ENCODE data around the gene INO80E.

The INO80E gene

DNA sequence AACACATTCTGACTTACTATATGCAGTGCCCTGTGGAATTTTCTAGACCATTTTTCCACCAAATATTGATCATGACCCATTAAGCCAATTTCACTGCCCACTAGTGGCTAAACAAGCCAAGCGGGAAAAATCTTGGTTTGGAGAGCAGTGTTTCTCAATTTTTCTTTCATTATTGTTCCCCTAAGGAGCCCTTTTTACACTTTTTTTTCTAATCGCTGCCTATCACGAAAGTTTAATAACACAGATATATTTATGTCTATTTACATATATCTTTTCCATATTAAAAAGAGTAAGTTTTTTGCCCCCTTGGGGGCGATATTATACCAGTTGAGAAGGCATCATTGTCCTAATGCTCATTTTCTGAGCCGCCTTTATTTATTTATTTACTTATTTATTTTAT is 45.8 kb downstream of the INO80E start:
- TF ChIP-seq, protein P1, sequence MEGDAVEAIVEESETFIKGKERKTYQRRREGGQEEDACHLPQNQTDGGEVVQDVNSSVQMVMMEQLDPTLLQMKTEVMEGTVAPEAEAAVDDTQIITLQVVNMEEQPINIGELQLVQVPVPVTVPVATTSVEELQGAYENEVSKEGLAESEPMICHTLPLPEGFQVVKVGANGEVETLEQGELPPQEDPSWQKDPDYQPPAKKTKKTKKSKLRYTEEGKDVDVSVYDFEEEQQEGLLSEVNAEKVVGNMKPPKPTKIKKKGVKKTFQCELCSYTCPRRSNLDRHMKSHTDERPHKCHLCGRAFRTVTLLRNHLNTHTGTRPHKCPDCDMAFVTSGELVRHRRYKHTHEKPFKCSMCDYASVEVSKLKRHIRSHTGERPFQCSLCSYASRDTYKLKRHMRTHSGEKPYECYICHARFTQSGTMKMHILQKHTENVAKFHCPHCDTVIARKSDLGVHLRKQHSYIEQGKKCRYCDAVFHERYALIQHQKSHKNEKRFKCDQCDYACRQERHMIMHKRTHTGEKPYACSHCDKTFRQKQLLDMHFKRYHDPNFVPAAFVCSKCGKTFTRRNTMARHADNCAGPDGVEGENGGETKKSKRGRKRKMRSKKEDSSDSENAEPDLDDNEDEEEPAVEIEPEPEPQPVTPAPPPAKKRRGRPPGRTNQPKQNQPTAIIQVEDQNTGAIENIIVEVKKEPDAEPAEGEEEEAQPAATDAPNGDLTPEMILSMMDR (IDR thresholded peaks at IDR 0.05) = peak; percentile 61
- TF ChIP-seq ZFX (IDR thresholded peaks at IDR 0.05; ENCODE audit: borderline replicate concordance) = no peak
- no peak overlapping the region for H3K27ac ChIP-seq

DNA sequence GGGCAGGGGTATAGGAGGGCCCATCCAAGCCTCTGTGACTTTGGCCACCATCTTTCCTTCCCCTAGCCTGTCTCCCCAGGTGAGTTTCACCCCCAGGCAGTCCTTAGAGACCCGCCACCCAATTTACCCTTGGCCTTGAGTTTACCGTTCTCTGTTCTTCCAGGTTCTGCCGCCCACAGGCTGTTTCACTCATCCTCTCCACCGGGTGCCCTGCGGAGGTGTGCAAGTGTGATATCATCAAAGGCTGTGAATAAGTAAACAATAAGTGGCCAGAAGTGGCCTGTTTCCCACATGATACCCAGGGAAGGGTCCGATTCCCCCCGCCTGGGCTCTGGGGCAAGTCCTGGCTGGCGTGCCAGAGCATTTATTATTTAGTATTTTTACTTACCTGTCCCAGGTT is 50.1 kb downstream of the INO80E start:
- no peak overlapping the region for H3K27ac ChIP-seq
- TF ChIP-seq, protein P1 (IDR thresholded peaks at IDR 0.05) = no peak
- no peak for TF ChIP-seq ZFX (IDR thresholded peaks at IDR 0.05; ENCODE audit: borderline replicate concordance)

DNA sequence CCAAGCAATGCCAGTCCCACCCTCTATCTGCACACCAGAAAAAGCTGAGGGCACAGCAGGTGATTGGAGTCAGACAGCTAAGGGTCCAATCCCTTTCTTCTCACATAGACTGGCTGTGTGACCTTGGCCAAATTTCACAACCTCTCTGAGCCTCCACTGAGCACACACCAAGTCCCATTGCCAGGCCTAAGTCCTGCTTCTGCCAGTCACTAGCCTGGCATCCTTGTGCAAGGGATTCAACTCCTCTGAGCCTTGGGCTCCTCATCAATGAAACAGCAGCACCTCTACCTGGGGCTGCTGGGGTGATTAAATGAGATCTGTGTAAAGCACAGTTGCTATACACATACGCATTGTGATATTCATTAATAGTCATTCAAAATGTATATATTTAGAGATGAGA is 50.5 kb downstream of the INO80E start:
- H3K27ac ChIP-seq = no peak overlapping the region
- TF ChIP-seq ZFX (IDR thresholded peaks at IDR 0.05; ENCODE audit: borderline replicate concordance) = no peak
- TF ChIP-seq, protein P1 (IDR thresholded peaks at IDR 0.05) = no peak

DNA sequence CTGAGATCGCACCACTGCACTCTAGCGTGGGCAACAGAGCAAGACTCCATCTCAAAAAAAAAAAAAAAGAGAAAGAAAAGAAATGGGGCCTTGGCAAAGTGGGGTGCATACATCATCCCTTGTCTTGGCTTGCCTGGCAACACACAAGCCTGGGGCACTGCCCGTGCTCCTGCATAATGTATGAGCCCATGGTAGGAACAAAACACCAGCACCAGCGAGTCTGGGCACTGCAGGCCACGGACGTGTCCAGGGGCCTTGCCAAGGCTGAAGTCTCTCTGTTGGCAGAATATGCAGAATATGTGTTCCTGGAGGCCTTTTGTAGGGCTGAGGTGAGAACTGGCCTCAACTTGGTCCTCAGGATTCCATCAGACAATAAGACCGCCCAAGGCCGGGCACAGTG is 53.8 kb downstream of the INO80E start:
- no peak overlapping the region for H3K27ac ChIP-seq

DNA sequence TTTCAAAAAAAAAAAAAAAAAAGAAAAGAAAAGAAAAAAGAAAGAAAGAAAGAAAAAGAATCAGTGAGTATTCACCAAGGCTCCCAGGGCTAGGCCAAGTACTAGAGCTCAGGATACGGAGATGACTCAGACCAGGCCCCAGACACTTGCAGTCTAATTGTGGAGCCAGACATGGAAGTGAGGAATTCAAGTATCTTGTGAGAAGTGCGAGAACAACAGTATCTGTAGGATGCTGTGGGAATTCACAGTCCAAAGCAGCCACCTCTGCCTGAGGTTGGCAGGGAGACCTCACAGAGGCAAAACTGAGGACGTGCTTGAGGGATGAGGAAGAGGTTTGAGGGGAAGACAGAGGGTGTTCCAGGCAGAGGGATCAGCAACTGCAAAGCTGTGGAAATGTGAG is 55.5 kb downstream of the INO80E start:
- peak overlapping the region; percentile 71 for H3K27ac ChIP-seq

More for the DNA sequence above, 53.8 kb downstream of the INO80E start:
- TF ChIP-seq, protein P1 (IDR thresholded peaks at IDR 0.05) = no peak
- TF ChIP-seq ZFX (IDR thresholded peaks at IDR 0.05; ENCODE audit: borderline replicate concordance) = no peak

DNA sequence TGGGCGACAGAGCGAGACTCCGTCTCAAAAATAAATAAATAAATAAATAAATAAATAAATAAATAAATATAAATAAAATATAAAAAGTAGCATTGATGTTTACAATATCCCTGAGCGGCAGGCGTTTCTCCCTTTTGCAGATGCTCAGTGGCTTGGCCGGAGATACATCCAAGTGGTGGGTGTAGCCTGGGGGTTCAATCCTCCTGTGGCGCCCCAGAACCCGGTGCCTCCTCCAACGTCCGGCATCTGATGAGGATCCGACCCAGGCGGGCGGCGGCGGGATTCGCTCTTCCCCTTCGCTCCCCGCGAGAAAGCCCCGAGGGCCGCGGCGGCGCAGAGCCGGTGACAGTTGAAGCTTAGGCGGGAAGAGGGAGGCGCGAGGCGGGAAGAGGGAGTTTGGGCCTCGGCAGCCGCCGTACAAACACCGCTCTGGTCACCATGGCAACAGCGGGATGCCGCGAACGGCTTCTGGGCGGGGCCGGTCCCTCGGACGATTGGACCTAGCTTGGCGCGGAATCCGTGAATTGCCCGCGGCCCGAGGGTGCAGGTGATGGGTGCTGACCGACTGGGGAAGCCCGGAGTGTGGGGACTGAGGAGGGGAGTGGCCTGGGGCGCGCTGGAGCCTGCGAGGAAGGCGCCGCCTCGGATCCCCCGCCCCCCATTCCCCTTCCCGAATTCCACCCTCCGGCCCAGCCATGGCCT is 56.8 kb downstream of the INO80E start:
- no peak for TF ChIP-seq ZFX (IDR thresholded peaks at IDR 0.05; ENCODE audit: borderline replicate concordance)
- TF ChIP-seq, protein P1 (IDR thresholded peaks at IDR 0.05) = no peak

More for the DNA sequence above, 55.5 kb downstream of the INO80E start:
- no peak for TF ChIP-seq ZFX (IDR thresholded peaks at IDR 0.05; ENCODE audit: borderline replicate concordance)
- TF ChIP-seq, protein P1 (IDR thresholded peaks at IDR 0.05) = no peak

DNA sequence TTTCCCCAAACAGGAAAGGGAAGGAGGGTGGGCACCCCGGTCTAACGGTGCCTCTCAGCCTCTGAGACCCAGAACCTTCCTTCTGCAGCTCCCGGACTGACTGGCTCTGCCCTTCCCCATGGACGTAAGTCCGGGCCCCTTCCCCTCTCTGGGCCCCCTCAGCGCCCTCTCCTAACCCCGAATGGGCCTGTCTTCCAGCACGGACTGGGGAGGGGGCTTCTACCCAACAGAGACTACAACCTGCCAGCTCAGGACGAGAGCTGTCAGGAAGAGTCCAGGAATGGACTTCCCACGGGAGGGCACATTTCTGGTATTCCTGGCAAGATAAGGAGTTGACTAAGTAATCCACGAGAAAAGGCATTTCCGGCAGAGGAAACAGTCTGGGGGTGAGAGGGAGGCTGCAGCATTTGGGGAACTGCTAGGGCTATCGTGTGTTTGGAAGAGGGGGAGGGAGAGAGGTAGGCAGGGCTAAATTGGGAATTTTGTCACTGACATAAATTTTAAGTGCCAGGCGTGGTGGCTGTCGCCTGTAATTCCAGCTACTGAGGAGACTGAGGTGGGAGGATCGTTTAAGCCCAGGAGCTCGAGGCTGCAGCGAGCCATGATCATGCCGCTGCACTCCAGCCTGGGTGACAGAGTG is 57.5 kb downstream of the INO80E start:
- H3K27ac ChIP-seq = peak overlapping the region; percentile 71

More for the DNA sequence above, 56.8 kb downstream of the INO80E start:
- peak overlapping the region; percentile 71 for H3K27ac ChIP-seq

More for the DNA sequence above, 57.5 kb downstream of the INO80E start:
- TF ChIP-seq, protein P1 (IDR thresholded peaks at IDR 0.05) = no peak
- no peak for TF ChIP-seq ZFX (IDR thresholded peaks at IDR 0.05; ENCODE audit: borderline replicate concordance)

Measured in 22Rv1 (cell line).